HG03439 (cell line): ENCODE data around the gene SIPA1L2.

Source experiments
- ATAC-seq: cut with Tn5 transposase; IDR thresholded peaks from one replicate; pipeline ENCODE4 v1.9.1; 2021; ENCODE audit warnings: mild to moderate bottlenecking, moderate library complexity; ENCODE audit not compliant: unreplicated experiment

SIPA1L2 gene

GRCh38 chr1:232630047-232630893 lies at the start of gene SIPA1L2:
Gene SIPA1L2, minus strand, starts transcription at chr1:232630133. Its CDS starts 114,794 bp downstream, at chr1:232515339.
- peak; percentile 95 for ATAC-seq

GRCh38 chr1:232678185-232678886 lies 48.4 kb upstream of the SIPA1L2 start:
- no peak for ATAC-seq

- ATAC-seq: no peak
Measured at GRCh38 chr1:232676307-232676706, 46.4 kb upstream of the SIPA1L2 start.

DNA sequence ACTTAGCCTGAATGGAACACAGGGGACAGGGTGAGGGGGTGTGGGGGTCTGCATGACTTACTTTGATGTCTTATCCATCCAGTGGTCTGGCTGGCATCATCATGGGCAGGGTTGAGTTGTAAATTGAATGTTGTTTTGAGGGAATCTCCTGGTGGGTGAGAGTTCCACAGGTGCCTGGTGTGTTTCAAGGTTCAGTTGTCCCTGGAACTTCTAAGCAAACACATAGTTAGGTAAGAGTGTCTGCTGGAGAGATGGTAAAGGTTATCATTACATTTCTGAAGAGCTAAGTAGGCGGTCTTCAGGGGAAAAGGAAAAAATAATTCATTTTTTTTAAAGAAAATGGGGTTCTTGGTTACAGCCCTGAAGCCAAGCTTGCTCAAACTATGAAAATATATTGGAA lies 46.0 kb upstream of the SIPA1L2 start:
- ATAC-seq: no peak

DNA sequence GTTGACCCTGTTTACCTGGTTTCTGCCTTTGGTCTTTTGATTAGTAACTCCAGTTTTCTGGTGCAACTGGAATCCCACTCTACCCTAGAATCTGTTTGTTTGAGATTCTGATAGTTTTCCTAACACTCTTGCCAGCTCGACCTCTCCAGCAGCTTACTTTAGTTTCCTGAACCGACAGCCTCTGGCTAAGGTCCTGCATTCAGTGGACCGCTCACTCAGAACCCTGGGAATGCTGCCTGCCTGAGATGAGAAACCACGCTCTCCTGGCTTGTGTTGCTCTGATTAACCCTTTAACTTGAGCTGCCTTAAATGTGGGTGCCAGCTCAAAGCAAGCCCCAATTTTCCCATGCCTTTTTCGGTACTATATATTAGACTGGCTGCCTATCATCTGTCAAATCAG lies 45.3 kb upstream of the SIPA1L2 start:
- ATAC-seq: no peak

GRCh38 chr1:232673256-232673655 lies 43.3 kb upstream of the SIPA1L2 start:
- no peak for ATAC-seq

DNA sequence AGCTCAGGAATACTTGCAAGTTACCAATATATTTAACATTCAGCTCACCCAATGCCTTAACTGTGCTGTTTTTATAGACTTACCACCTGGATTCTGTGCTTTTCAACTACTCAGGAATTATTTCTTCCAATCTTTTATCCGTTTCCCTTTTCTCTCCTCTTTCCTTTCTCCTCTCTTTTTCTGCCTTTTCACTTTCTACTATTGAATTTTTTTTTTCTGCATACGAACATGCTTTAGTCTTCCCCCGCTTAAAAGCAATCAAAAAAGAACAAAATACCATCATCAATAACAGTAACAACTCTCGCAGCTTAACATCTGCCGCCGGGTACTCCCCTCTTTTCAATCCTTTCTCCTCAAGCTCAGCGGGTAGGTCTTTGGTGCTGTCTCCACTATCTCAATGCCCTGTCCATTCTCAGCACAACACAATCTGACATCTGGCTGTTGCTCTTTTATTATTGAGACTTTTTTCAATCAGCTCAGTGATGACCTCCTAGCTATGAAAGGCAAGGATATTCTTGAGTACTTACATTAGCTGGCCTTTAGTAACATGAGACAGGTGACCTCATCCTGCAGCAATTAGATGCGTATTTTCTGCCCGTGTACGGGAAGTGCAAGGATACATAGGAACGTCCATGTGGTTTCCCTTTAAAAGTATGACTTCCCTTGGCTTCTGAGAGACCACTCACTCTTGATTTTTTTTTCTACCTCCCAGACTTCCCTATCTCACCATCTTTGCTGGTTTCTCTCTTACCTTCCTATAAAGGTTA lies 40.2 kb upstream of the SIPA1L2 start:
- no peak for ATAC-seq

GRCh38 chr1:232667778-232668165 lies 37.8 kb upstream of the SIPA1L2 start:
- no peak for ATAC-seq

GRCh38 chr1:232667094-232667777 lies 37.3 kb upstream of the SIPA1L2 start:
- ATAC-seq: no peak

DNA sequence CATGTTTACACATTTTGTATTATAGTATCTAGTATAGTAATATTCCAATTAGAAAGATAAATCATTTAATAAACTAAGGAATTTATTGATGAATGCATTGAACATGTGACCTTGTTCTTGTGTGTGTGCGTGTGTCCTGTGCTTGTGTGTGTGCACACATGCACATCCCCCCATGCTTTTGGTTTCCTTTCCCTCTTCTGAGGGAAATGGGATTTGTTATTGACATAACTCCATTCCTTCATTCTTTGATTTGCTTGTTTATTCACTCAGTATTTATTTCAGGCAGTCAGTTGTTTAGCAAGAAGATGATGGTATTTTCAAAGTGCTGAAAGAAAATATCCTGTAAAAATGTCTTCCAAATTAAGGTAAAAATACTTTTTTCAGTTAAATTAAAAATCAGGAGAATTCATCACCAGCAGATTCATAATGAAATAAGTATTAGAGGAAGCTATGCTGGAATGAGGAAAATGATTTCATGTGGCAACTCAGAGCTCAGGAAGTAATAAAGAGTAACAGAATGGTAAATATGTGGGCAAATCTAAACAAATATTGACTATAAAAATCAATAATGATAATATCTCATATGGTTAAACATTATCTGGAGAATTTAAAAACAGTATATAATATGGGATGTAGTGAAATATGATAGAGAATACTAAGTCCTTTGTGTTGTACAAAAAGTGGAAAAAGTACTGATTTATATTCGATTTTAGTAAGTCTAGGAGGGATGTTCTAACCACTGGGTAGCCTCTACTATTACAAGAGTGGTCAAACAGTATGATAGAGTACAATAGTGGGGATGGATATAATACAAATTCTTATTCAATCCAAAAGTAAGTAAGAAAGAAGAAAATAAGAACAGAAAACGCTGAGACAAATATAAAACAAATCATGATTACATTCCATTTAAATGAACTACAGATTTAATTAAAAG lies 35.2 kb upstream of the SIPA1L2 start:
- no peak for ATAC-seq

DNA sequence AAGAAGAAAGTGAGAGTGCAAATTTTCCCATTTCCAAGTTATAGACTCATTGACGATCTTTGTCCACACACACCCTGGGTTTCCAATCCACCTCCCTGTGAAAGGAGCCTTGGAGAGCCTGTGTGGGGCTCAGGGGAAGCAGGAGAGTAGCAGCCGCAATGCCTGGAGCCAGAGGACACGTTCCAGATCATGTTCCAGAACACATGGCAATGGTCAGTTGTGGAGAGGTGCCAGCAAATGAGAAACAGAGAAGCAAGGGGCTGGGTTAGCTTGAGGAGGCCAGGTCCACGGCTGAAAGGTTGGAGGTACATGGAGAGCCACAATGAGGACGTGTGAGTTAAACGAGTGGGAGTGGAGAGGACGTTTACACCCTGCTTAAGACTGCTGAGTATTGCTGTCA lies 33.0 kb upstream of the SIPA1L2 start:
- ATAC-seq: no peak

DNA sequence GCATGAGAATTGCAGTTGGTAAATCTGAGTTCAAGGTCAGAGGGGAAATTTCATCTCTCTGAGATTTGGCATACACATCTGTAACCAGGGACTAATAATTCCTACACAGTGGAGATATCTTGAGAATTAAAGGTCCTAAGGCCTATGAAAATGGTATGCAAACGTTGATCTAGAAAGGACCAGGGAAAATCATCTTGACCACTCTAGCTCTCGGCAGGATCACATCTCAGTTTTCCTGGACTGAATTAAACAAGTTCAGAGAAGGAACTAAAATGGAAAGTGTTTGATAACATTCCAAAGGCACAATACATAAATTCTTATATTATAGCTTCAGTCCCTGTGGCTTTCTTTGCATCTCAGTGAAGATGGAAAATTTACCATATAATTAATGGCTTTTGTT lies 28.5 kb upstream of the SIPA1L2 start:
- no peak for ATAC-seq

- no peak for ATAC-seq
Measured at GRCh38 chr1:232657426-232658005, 27.6 kb upstream of the SIPA1L2 start.

- ATAC-seq: no peak
Measured at GRCh38 chr1:232655746-232656085, 25.8 kb upstream of the SIPA1L2 start.

DNA sequence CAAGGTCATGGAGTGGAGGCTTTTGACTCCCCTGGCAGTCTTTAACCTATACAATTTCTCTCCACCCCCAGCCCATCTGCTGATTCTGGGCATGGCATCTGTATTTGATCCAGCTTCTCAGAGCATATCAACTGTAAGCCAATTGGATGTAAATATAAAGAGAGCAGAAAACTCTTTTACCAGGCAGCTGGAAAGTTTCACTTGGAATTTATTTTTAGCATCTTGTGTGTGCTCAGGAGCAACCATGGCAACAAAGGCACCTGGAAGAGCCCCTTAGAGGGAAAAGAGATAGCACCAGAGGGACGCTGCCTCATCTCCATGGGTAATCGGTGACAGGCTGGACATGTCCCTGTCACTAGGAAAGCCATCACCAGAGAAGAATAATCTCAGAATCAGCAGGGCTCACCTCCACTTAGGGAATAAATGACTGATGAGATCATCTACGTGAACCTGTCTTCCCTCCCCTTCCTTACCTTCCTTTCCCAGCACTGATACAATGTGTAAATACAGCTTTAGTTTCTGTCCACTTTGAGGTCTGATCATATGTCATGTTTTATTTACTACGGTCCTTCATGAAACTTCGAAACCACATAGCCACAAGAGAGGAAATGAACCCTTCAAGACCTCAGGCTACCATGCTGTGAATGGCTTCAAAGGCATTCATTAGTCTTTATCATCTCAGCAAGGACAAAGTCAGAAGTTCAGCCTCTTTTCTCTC lies 25.3 kb upstream of the SIPA1L2 start:
- ATAC-seq: no peak

GRCh38 chr1:232653789-232654188 lies 23.9 kb upstream of the SIPA1L2 start:
- ATAC-seq: no peak

DNA sequence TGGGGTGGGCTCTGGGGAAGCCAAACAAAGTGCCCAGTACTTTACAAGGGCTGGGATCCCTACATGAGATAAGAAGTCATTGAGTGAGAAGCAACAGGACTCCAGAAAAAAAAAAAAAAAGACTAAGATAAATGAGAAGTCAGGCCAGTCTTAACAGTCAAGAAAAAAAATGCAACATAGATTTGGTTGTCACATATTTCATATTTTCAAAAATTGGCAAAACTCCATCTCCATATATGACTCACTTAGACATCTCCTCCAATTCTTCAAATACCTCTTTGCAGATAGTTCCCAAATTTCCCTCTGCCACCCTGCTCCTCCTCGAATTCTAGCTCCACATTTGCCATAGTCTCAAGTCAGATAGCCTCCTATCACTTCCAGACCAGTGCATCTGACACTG lies 20.9 kb upstream of the SIPA1L2 start:
- no peak for ATAC-seq

DNA sequence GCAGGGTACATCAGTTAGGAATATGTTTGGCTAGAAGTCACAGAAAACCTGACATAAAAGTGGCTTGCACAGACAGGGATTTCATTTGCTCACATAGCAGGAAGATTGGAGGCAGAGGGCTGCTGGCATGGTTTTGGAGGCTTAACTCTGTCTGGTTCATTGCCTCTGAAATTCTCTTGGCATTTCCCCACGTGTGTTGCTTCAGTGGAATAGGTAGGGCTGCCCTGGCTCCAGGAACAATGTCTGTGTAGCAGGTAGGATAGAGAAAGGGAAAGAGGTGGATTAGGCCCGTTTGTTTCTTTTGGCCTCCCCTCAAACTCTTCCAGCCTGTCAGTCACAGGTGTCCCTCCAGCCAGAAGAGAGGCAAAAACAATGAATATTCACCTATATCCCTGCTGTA lies 20.5 kb upstream of the SIPA1L2 start:
- no peak for ATAC-seq

- ATAC-seq: no peak
Measured at GRCh38 chr1:232648316-232648715, 18.4 kb upstream of the SIPA1L2 start.
